ENCODE measurements around the gene SELENOS.

Gene SELENOS

DNA sequence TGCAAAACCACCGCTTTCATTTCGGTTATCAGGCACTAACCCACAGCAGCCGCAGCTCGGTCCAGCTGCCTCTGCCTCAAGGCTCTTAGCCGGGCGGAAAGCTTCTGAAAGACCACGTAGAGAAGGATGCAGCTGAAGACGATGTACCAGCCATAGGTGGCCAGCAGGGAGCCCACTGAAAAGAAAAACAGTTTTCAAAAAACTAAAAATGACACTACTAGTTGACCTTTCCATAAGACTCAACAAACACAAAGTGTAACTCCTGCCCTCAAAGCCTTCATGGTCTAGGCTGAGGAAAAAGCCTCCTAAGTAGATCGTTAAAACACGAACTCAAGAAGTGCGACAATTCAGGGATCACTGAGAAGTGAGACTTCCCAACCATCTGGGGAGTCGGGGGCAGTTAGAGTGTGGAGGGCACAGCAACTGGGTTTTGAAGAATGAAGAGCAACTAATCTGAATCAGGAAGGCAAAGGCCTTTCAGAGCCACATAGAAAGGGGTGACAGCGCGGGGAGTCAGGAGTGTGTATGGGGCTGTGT lies 716 bp downstream of the SELENOS start:
- DNase-seq (ENCODE audit: low read depth in 2 of 2), result no peak

DNA sequence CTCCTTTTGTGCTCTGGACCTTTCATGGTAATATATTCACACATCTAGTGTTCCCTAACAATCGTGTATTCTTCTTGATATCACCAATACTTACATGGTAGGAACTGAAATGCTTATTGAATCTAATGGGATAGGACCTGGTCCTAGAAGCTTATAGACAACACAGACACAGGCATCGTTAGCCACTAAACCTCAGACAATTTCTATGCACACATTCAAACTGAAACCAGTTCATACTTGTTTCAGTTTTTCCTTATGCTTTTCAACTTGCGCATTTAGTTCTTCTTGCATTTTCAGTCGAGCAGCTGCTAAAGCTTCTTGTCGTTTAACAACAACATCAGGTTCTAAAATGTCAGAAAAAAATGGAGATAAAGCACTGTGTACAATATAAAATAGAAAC lies 2.3 kb downstream of the SELENOS start:
- no peak for DNase-seq (ENCODE audit: low read depth in 2 of 2)

DNA sequence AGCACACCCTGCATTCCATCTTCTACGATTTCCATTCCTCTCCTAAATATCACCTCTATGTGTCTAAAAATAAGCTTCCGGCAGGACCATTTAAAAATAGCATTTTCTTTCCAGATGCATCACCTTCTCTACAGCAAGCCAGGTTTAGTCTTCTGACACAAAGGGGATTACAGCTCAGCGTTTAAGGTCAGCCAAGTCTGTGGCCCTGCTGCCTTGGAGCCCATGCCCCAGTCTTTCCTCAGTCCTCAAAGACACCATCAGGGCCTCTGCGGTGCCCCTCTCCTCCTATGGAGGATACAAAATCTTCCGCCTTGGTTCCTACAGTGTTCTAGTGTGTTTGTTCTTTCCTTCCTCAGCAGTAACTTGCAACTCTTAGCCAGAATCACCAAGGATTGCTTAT lies 3.8 kb downstream of the SELENOS start:
- DNase-seq (ENCODE audit: low read depth in 2 of 2), result no peak

DNA sequence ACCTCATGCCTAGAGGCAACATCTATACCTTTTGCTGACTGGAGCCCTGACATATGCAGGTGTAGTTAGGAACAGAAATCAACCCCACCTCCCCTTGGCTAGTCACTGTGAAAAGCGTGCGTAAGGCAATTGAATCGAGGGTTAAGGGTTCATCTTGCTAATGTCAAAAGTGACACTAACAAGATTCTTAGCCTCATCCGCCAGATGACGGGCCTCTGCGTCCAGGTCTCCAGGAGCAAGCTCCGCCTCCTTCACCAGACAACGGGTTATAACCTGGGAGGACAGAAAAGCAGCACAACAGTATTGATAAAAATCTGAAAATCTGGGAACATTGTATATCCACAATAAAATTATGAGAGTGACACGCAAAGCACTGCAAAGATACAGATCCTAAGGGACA lies 4.7 kb downstream of the SELENOS start:
- no peak for DNase-seq (ENCODE audit: low read depth in 2 of 2)

DNA sequence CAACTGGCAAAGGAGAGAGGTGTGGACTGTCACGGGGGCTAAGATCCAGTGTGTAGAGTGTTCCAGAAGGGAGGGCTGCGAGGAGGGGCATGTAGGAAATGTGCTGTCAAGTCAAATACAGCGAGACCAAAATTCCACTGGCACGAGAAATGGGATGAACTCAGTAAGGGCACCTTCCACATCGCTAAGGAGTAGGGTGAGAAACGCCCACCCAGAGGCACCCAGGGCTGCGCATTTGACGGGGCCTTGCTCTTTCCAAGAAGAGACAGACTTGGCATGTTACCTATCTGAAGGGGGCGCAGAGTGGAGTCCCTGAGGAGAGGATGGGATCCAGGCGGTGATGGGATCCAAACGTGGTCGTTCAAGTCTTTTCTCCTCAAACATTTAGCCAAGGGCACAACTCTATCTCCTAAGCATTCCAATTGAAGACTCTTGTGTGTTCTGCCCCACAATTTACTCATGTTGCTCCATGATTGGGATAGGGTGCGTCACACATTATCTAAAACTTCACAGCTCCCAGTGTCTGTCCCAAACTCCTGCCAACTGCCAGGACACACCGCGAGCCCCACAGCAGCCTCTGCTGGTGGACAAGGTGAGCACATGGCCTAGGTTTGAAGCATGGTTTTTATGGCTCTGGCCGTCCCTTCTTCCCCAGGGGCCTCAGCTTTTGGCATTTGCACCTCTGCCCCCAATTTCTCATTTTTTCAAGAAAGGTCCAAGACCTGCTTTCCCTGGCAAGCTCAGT lies 7.6 kb downstream of the SELENOS start:
- no peak for DNase-seq (ENCODE audit: low read depth in 2 of 2)

DNA sequence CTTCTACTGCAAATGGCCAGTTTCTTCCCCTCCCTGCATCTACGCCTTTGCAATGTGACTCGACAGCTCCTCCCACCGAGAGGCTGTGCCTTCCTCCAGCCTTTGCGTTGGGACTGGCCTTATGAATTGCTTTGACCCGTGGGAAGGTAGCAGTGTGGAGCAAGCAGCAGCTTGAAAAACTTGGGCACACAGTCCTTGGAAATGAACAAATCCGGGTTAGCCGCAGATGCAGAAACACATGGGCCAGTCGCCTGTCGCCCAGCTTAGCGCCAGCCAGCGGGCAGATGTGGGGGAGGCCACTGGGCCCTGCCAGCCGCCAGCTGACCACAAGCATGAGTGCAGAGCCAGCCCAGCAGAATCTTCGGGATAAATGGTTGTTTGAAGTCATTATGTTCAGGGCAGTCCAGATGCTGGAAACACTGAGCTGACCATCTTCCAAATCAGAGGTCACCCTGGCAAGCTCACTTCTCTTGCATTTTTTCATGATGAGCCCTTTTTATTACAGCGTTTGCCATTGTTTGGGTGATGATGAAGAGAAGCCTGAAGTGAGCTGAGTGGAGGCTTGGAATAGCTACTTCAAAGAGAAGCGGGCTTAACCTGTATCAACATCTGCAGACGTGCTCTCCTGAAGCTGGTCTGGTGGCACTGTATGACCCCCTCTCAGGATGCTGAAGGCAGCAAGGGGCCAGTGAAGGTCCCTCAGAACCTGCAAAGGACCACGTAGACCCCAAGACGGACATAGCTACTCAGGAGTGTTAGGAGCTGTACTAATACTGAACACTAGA lies 9.8 kb downstream of the SELENOS start:
- DNase-seq (ENCODE audit: low read depth in 2 of 2), result no peak

DNA sequence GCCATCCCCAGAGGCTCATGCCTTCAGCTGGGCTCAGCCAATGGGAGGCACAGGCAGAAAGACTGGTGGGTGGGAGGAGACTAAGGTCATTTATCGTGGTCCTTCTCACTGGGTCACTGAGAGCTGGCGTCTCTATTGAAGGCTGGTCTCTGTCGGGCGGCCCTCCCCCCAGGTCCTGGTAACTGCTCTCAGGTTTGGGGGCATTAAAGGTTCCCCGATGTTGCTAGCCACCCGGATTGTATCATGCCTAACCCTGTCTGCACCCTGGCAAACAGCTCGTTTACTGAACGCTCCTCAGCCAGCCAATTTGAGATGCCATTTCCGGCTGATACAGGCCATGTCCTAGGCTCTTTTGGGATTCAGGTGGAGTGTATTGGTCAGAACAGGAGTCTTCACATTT lies 10.5 kb downstream of the SELENOS start:
- DNase-seq (ENCODE audit: low read depth in 2 of 2), result no peak

DNA sequence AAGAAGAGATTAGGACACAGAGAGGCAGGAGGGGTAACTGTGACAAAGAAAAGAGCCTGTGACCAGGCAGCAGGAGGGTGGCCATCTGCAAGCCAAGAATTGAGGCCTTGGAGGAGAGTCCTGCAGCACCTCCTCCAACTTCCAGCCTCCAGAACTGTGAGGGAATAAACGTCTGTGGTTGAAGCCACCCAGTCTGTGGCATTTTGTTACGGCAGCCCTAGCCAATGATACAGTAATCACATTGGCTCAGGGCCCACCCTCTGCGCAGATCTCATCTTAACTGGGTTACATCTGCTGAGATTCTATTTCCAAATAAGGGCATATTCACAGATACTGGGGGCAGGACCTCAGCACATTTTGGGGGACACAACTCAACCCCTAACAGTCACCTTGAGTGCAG lies 11.3 kb downstream of the SELENOS start:
- no peak for DNase-seq (ENCODE audit: low read depth in 2 of 2)

DNA sequence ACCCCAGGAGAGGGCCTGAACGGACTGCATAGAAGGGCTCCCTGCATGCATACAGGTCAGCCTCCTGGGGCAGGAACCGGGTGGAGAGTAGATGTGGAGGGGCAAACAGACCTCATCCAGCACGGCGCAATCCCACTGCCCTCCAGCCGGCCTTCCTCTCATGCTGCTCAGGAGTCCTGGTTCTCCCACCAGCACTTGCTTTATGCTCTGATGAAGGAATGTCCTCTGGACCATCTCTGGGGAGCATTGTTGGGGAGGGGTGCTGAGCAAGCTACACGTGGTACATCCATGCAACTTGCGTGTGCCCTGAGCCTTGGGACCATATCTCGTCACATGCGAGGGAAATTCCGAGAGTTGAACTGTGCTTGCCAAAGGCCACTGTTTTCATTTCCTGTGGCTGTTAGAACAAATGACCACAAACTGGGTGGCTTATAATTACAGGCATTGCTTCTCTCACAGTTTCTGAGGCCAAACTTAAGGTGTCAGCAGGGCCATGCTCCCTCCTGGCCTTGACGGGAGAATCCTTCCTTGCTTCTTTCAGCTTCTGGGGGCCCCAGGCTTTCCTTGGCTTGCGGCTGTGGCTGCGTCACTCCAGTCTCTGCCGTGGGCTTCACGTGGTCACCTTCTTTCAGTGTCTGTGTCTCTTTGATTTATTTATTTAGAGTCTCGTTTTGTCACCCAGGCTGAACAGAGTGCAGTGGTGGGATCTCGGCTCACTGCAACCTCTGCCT lies 12.2 kb downstream of the SELENOS start:
- no peak for DNase-seq (ENCODE audit: low read depth in 2 of 2)

DNA sequence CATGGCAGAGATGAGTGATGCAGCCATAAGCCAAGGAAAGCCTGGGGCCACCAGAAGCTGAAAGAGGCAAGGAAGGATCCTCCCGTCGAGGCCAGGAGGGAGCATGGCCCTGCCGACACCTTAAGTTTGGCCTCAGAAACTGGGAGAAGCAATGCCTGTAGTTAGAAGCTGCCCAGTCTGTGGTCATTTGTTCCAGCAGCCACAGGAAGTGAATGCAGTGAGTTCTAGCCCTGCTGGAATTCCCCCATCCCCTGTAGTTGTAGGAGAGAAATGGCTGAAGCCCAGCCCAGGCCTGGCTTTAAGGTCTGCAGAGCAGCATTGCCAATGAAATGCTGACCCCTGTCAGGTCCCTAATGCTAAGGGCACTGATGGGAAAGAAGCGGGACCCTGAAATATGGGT lies 13.3 kb downstream of the SELENOS start:
- no peak for DNase-seq (ENCODE audit: low read depth in 2 of 2)

DNA sequence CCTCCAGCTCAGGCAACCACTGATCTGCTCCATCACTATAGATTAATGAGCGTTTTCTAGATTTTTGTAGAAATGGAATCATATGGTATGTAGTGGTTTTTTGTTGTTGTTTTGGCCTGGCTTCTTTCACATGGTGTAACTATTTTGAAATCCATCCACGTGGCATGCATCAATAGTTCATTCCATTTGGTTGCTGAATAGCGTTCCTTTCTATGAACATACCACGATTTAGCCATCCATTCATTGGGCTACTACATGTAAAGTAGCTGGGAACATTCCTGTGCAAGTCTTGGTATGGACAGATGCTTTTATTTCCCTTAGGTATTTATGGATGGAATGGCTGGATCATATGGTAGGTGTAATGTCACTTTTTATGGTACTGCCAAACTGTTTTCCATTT lies 14.7 kb downstream of the SELENOS start:
- no peak for DNase-seq (ENCODE audit: low read depth in 2 of 2)

DNA sequence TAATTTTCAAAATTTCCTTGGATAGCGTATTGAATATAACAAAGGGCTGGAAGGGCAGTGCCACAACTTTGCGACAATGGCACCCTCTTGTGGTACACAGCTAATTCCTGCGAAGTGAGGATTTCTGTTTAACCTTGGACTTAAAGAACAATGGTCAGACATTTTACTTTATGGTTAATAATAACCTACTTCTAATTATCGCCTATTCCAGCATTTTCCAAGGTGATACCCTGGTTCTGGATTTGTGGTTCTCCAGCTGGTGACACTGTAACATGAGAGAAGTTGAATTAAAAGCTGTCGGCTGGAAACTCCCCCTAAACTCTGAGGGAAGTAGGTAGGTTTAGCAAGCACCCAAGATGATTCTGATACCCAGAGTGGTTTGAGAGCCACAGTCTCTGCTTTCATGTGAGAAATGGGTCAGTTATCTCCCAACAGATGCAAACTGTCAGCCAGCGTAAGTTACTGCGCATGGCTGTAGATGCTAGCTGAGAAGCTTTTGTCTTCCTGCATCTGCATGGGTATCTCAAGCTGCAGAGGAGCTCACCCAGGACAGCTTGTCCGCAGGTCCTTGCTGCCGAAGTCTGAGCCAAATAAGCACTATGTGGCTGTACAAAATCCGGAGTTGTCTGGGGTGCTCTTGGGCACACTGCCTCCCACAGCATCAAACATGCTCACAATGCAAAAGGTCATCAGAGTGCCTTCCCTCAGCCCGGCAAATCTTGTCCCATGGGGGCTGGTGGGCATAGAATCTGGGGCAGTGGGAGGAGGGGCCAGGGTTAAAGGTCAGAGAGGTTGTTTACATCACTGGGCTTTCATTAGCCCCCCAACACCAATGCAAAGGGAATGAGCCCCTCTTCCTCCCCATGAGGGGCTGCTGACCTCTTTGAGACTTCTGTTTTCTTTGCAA lies 18.8 kb downstream of the SELENOS start:
- DNase-seq (ENCODE audit: low read depth in 2 of 2), result peak in 1 of 2 donors; percentile 22

DNA sequence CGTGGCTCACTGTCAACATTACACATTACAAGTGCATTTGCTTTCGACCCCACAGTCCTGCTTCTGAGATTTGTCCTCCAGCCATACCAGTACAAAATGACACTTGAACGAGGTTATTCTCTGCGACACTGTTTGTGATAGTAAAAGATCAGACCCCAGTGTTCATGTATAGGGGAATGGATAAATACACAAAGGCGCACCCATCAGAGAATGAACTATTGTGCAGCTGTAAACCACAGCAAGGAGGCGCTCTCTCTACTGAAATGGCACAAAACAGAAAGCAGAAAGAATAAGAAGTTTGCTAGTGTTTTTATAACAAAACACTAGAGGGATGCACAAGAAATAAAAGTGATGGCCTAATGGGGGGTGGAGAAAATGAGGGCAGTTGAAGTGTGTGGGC lies 20.5 kb downstream of the SELENOS start:
- no peak for DNase-seq (ENCODE audit: low read depth in 2 of 2)

DNA sequence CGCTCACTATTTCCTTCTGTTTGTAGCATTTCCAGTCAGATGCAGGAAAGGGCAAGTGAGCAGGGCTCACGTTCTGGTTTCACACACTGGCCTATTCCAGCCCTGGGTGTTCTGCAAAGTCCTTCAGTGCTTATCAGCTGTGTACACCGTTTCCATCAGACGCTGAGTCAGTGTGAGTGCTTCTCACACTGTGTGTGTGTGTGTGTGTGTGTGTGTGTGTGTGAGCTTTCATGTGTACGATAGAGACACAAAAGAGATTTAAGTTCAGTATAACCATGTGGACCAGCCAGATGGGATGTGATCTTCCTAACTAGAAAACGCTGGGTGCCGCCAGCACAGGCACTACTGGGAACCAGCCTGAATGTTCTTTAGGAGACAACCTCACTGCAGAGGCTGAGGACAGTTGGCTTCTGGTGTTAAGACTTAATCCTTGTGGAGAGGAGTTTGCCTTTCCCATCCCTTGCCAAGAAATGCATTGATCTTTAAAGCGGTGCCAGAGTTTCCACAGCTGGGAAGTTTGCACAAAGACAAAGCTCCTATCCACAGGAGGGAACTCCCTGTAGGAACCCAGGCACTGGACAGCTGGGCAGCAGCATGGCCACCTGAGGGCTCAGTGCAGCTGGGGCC lies 21.6 kb downstream of the SELENOS start:
- DNase-seq (ENCODE audit: low read depth in 2 of 2), result no peak

DNA sequence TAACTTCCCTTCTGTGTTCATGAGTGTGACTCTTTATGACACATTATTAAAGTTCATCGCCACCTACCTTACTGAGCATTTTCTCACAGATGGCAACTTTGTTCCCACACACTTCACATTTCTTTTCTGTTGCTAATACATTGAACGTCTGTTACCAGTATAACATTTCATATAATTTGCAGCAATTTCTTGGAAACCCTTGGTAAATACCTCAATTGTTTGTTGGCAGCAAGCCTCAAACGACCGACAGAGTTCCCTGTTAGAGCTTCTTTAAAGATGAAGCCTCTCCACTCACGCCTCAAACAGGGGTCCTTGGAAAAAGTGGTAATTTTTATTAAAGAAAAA lies 22.3 kb downstream of the SELENOS start:
- DNase-seq (ENCODE audit: low read depth in 2 of 2), result no peak

DNA sequence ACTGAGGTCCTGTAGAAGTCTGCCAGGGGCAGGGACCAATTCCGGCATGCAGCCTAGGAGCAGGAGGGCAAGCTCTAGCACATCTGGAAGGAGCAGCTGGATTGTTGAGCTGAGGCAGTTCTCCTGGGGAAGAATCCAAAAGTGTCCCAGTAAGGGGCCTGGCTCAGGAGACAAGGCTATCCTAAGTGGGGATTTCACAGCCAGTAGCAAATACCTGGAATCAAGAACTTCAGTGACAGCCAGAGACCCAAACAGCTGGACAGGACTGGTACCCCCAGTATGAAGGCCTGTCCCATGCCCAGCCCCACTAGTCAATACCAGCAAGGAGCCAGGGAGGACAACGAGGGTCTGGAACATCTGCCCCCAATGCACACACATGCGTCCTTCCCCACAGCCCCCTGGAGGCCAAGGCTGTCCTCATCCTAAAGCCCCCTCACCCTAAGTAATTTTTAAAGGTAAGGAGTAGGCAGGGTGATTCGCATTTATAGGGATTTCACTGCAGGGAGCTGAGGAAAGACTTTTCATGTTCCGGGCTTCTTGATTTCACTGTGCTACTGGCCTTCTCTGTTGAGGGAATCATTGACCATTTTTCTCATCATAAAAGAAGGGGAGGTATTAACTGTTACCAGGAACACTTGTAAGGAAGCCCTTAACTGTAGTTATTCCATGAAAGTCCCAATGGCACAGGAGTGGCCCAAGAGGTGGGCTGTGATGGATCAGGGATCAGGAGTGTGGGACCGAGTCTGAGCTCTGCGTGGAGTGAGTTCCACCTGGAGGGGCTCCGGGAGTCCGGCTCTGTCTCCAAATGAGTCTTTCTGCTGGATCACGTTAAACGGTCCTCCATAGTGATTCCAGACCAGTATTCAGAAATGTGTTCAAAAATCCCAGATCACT lies 22.9 kb downstream of the SELENOS start:
- DNase-seq (ENCODE audit: low read depth in 2 of 2), result no peak

DNA sequence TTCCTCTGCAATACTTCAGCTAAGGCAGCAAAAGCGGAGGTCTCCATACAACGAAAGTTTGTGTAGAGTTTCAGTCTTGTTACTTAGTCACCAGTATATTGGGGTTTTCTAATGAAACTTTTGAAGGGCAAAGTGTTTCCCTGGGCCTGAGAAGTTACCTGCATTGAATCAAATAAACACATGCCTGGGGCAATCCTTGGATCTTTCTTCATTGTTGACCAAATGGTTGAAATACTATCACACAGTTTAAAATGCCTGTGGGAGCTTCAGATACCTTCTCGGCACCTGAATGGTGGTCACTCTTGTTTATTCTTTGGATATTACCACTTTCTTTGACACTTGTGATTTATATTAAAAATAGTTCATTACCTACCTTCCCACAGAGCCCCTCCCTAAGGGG lies 24.4 kb downstream of the SELENOS start:
- DNase-seq (ENCODE audit: low read depth in 2 of 2), result no peak

DNA sequence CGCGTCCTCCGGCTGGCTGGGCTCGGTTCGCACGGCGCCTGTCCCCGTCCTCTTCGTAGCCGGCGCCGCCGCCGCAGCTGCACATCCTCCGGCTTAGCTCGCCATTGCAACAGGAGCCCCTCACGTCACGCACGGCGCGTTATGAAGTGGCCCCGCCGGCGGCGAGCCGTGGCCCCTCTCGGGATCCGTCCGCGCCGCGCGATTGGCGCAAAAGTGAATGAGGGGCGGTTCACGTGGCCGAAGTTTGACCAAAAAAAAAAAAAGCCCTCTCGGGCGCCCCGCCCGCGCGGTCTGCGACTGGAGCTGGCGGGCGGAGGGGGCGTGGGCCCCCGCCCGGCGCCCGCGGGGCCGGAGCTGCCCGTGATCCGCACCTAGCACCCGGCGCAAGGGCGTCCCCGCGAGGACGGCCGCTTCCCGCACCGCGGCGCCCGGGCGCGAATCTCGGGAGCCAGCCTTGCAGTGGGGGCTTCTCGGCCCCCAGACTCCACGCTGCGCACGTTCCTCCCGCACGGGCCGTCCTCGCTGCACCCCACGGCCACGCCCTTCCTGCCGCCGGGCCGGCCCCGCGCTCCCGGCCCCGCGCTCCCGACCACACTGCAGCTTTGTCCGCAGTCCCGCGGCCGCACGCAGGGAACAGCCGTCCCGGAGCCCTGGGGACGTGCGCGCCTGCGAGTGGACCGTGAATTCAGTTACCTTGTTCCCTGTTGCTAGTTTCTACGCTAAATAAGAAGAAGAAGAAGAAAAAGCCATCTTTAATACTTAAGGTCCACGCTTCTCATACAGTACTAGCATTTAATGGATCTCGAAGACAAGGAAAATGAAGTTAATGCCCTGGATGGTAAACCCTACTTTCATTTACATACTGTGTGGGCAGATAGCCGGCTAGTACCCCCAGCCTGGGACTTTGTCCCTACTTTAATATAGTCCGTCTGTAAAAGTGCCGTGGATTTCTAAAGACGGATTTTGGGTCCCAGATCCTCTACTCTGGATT lies 25.2 kb downstream of the SELENOS start, which contains the start of gene CHSY1:
TSS of gene CHSY1 (minus strand) at position 219 of the 991 bp plus-strand sequence. CDS start 592 bp downstream, outside the sequence.
- peak; percentile 75 to 76 for DNase-seq (ENCODE audit: low read depth in 2 of 2)
